HEK293 (cell line): ENCODE results near the gene FTO.

Experiments used
- GLI2 ChIP-seq: fragments of 450-650 bp; formaldehyde crosslinking; IDR thresholded peaks from 2 replicates; pipeline ENCODE4; 2017; ENCODE audit warnings: missing biosample characterization, missing genetic modification characterization, low read depth, borderline replicate concordance
- GLI4 ChIP-seq: fragments of 450-650 bp; formaldehyde crosslinking; IDR thresholded peaks from 2 replicates; pipeline ENCODE4 v1.5.1; 2016; ENCODE audit warnings: missing biosample characterization, missing genetic modification characterization
- KLF17 ChIP-seq: fragments of 450-650 bp; formaldehyde crosslinking; IDR thresholded peaks from 2 replicates; pipeline ENCODE4 v1.5.1; 2016; ENCODE audit warnings: missing biosample characterization, missing genetic modification characterization
- MYNN ChIP-seq: fragments of 450-650 bp; formaldehyde crosslinking; IDR thresholded peaks from 2 replicates; pipeline ENCODE4 v1.5.1; 2016; ENCODE audit warnings: missing biosample characterization, missing genetic modification characterization, borderline replicate concordance
- PATZ1 ChIP-seq: fragments of 450-650 bp; formaldehyde crosslinking; IDR thresholded peaks from 2 replicates; pipeline ENCODE4 v1.5.1; 2016; ENCODE audit warnings: missing biosample characterization, missing genetic modification characterization
- SCRT2 ChIP-seq: fragments of 450-650 bp; formaldehyde crosslinking; IDR thresholded peaks from 2 replicates; pipeline ENCODE4 v1.5.1; 2016; ENCODE audit warnings: missing biosample characterization, missing genetic modification characterization
- ZBTB48 ChIP-seq: fragments of 450-650 bp; formaldehyde crosslinking; IDR thresholded peaks from 2 replicates; pipeline ENCODE4 v1.5.1; 2016; ENCODE audit warnings: missing biosample characterization, missing genetic modification characterization
- ZEB2 ChIP-seq: fragments of 450-650 bp; formaldehyde crosslinking; IDR thresholded peaks from 2 replicates; pipeline ENCODE4 v1.5.1; 2016; ENCODE audit warnings: missing biosample characterization, missing genetic modification characterization
- ZFP41 ChIP-seq: fragments of 450-650 bp; formaldehyde crosslinking; IDR thresholded peaks from 2 replicates; pipeline ENCODE4 v1.5.1; 2016; ENCODE audit warnings: missing biosample characterization, missing genetic modification characterization, borderline replicate concordance
- ZNF121 ChIP-seq: fragments of 450-650 bp; formaldehyde crosslinking; IDR thresholded peaks from 2 replicates; pipeline ENCODE4 v1.5.1; 2016; ENCODE audit warnings: missing biosample characterization, missing genetic modification characterization
- ZNF133 ChIP-seq: fragments of 450-650 bp; formaldehyde crosslinking; IDR thresholded peaks from 2 replicates; pipeline ENCODE4 v1.5.1; 2016; ENCODE audit warnings: missing biosample characterization, missing genetic modification characterization
- ZNF140 ChIP-seq: fragments of 450-650 bp; formaldehyde crosslinking; IDR thresholded peaks from 2 replicates; pipeline ENCODE4 v1.5.1; 2016; ENCODE audit warnings: missing biosample characterization, missing genetic modification characterization
- ZNF148 ChIP-seq: fragments of 450-650 bp; formaldehyde crosslinking; IDR thresholded peaks from 2 replicates; pipeline ENCODE4 v1.5.0; 2017; ENCODE audit warnings: missing biosample characterization, missing genetic modification characterization, borderline replicate concordance
- ZNF202 ChIP-seq: fragments of 450-650 bp; formaldehyde crosslinking; IDR thresholded peaks from 2 replicates; pipeline ENCODE4 v1.5.1; 2016; ENCODE audit warnings: missing biosample characterization, missing genetic modification characterization, borderline replicate concordance
- ZNF23 ChIP-seq: fragments of 450-650 bp; formaldehyde crosslinking; IDR thresholded peaks from 2 replicates; pipeline ENCODE4 v1.5.1; 2016; ENCODE audit warnings: missing biosample characterization, missing genetic modification characterization, borderline replicate concordance
- ZNF24 ChIP-seq: fragments of 450-650 bp; formaldehyde crosslinking; IDR thresholded peaks from 2 replicates; pipeline ENCODE4 v1.5.1; 2016; ENCODE audit warnings: missing biosample characterization, missing genetic modification characterization
- ZNF26 ChIP-seq: fragments of 450-650 bp; formaldehyde crosslinking; IDR thresholded peaks from 2 replicates; pipeline ENCODE4 v1.5.1; 2016; ENCODE audit warnings: missing biosample characterization, missing genetic modification characterization
- ZNF398 ChIP-seq: fragments of 450-650 bp; formaldehyde crosslinking; IDR thresholded peaks from 2 replicates; pipeline ENCODE4 v1.5.1; 2017; ENCODE audit warnings: missing biosample characterization, missing genetic modification characterization
- ZNF404 ChIP-seq: fragments of 450-650 bp; formaldehyde crosslinking; IDR thresholded peaks from 2 replicates; pipeline ENCODE4 v1.5.1; 2017; ENCODE audit warnings: missing biosample characterization, missing genetic modification characterization
- ZNF518A ChIP-seq: fragments of 450-650 bp; formaldehyde crosslinking; conservative IDR thresholded peaks from 2 replicates; pipeline ENCODE4 v1.5.1; 2016; ENCODE audit warnings: low read depth, missing biosample characterization, missing genetic modification characterization
- ZNF521 ChIP-seq: fragments of 450-650 bp; formaldehyde crosslinking; IDR thresholded peaks from 2 replicates; pipeline ENCODE4 v1.5.1; 2017; ENCODE audit warnings: missing biosample characterization, mild to moderate bottlenecking, missing genetic modification characterization
- ZNF626 ChIP-seq: fragments of 450-650 bp; sonication (Bioruptor Pico); formaldehyde crosslinking; IDR thresholded peaks from 2 replicates; pipeline ENCODE4 v1.5.1; 2018; ENCODE audit warnings: missing biosample characterization, missing genetic modification characterization, inconsistent platforms
- ZNF707 ChIP-seq: fragments of 450-650 bp; formaldehyde crosslinking; IDR thresholded peaks from 2 replicates; pipeline ENCODE4 v1.5.1; 2016; ENCODE audit warnings: missing biosample characterization, missing genetic modification characterization
- ZNF791 ChIP-seq: fragments of 450-650 bp; formaldehyde crosslinking; IDR thresholded peaks from 2 replicates; pipeline ENCODE4 v1.5.1; 2016; ENCODE audit warnings: missing biosample characterization, missing genetic modification characterization
- ZXDB ChIP-seq: fragments of 450-650 bp; formaldehyde crosslinking; IDR thresholded peaks from 2 replicates; pipeline ENCODE4 v1.5.1; 2016; ENCODE audit warnings: missing biosample characterization, missing genetic modification characterization

FTO gene

GRCh38 chr16:53714205-53715022 is 10.5 kb downstream of the FTO start (continued):
- TF ChIP-seq ZNF626 (tag by site-specific recombination) (no peak), PATZ1 (tag by site-specific recombination) (0 out of 2 replicates have a peak, but pooled peaks have one; percentile 29), ZNF404 (tag by site-specific recombination) (no peak), ZNF521 (tag by site-specific recombination) (no peak), ZNF121 (tag by site-specific recombination) (no peak), ZNF707 (tag by site-specific recombination) (no peak), KLF17 (no peak), GLI4 (no peak), MYNN (tag by site-specific recombination) (no peak), ZNF26 (tag by site-specific recombination) (no peak), ZEB2 (tag by site-specific recombination) (peak; percentile 69), ZFP41 (tag by site-specific recombination) (no peak), ZNF24 (tag by site-specific recombination) (0 out of 2 replicates have a peak, but pooled peaks have one; percentile 48), ZXDB (tag by site-specific recombination) (peak; percentile 58; the same call in 1 of the 2 replicates), ZNF148 (tag by site-specific recombination) (no peak), ZNF398 (tag by site-specific recombination) (no peak), ZNF202 (tag by site-specific recombination) (no peak), ZNF791 (no peak), ZBTB48 (tag by site-specific recombination) (no peak), GLI2 (no peak), ZNF133 (tag by site-specific recombination) (no peak), ZNF23 (tag by site-specific recombination) (no peak), ZNF518A (tag by site-specific recombination) (no peak), SCRT2 (tag by site-specific recombination) (no peak), ZNF140 (no peak)
